ENCODE results near the gene UBTD2.

DNA sequence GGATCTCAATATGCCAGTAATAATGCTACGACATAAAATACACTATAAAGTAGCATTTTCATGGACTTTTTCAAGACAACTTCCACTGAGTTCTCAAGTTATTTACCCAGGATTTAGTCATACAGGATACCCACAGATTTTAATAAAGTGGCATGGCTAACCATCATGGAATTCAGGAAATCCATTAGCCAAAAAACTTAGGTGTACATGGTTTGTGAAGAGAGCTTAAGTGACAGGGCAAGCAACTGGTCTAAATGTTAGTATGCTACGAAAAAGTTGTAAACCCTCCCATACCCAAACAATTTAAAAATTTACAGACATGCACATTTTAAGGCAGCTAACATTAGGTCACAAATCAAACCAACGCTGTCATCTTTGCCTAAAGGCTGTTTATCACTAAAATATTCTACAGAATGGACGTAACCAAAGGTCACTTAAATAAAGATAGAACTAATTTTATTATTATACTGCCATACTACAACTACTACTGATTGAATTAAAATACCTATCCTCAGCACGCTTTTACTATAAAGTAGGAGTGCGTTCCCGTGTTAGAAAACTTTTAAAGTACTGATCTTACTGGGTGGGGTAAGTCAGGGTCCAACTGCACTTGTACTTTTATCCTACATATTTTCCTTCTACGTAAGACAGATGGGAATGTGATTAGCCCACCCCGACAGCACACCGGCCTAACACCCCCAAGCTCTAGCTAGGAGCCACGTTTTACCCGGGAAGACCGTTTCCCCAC, 1.1 kb downstream of the UBTD2 start:
- TF ChIP-seq EP300 (IDR thresholded peaks at IDR 0.05; ENCODE audit: low read depth) (no peak), POLR2A (IDR thresholded peaks at IDR 0.05) (no peak)
- TF ChIP-seq, protein P1, sequence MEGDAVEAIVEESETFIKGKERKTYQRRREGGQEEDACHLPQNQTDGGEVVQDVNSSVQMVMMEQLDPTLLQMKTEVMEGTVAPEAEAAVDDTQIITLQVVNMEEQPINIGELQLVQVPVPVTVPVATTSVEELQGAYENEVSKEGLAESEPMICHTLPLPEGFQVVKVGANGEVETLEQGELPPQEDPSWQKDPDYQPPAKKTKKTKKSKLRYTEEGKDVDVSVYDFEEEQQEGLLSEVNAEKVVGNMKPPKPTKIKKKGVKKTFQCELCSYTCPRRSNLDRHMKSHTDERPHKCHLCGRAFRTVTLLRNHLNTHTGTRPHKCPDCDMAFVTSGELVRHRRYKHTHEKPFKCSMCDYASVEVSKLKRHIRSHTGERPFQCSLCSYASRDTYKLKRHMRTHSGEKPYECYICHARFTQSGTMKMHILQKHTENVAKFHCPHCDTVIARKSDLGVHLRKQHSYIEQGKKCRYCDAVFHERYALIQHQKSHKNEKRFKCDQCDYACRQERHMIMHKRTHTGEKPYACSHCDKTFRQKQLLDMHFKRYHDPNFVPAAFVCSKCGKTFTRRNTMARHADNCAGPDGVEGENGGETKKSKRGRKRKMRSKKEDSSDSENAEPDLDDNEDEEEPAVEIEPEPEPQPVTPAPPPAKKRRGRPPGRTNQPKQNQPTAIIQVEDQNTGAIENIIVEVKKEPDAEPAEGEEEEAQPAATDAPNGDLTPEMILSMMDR (IDR thresholded peaks at IDR 0.05): no peak

Data from transverse colon (tissue), 3 donors.